ENCODE results near the gene GOLGA6A.
A peak's percentile ranks its signal among the peaks of the same experiment; 100 is the strongest.
"Not testable (repeated sequence)": the region's sequence is repeated elsewhere in the genome, so short reads cannot be mapped to it uniquely, and the experiment has no call there.

GOLGA6A gene

DNA sequence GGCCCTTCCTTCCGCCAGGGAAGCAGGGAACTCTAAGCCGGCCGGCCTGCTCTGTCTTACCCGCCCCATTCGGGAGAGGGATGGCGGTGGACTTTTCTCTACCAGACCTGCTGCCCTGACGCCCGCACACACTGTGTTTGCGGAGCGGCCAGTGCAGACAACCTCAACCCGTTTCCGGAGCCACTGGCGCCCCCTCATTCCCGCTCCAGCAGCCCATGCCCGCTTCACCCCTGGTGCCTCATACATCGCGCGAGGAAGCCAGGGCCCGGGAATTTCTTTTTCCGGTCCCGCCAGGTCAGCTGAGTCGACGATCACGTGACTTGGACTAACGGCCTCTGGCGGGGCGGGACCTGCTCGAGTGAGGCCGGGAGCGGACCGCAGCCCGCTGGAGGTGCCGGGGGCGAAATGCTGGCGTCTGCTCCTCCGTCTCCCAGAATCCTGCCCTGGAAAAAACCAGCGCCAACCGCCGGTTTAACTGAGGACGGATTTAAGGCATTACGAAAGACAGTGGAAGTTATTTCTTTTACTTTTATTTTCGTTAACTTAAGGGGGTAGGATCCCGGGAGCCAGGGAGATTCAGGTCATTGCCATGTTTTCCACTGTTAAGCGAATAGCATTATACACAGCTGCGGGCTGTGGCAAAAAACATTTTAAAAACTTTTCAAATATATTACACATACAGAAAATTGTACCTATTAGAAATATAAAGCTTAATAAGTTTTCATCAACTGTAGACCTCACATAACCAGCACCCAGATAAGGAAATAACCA, 17.8 kb upstream of the GOLGA6A start:
- peak; percentile 62 to 71 for DNase-seq

DNA sequence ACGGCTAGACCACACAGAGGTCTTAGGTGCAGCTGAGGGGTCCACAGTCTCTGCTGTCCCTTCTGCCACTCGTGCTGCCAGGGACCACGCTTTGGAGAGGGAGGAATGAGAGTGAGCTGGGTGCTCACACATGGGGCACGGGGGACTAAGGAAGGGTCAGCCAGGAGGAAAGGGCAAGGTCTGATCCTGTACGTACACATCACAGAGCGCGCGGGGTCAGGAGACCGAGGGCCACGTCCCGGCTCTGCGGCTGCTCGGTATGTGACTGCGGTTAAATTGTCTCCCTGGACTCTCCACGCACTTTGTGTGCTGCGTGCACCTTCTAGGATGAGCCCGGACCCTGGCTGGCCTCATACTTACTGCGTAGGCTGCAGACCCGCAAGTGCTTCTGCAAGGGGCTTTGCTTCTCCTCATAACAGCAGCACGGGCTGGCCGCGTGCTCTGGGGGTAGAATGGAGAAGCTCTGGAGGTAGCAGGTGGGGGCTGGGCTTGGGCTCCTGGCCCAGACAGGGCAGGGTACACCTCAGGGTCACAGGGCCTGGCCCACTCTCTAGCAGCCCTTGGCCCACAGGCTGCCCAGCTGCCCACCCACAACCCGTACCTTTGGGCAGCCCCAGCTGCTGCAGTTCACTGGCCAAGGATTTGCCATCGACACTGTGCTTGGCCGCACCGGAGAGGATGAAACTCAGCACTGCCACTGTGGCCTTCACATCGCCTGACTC, 14.6 kb upstream of the GOLGA6A start:
- DNase-seq, result not testable (repeated sequence)

DNA sequence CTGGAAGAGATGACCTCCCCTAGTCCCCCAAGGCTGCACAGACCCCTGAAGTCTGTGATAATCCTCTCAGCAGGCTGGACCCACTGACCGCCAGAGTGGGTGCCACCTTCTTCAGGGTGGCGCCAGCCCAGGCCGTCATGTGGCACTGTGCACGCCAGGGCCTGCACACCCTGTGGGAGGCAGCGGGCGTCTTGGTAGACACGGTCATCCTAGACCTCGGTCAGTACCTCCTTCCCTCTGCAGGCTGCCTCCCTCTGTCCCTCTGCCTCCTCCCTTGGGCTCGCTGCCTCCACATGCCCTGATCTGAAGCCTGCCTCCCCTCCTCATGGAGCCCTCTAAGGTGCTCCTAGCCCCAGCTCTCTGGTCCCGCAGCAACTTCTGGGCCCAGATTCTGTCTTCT, 13.3 kb upstream of the GOLGA6A start:
- DNase-seq, result not testable (repeated sequence)

DNA sequence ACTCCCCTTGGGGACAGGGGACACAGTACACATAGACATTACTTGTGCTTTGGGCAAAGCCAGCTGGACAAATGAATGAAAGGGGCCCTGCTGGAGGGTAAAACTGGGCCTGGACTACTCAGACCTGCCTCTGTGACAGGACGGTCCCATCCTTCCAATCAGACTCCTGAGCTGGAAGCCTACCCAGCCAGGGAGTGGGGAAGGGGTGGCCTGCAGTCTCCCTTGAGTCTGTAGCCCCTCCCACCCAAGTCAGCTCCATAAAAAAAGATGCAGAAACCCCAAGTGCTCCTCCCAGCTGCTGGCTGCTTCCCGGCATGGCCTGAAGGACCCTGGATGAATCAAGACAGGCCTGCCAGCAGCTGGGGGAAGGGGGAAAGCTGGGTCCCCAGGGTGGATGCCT, 12.2 kb upstream of the GOLGA6A start:
- DNase-seq, result not testable (repeated sequence)

DNA sequence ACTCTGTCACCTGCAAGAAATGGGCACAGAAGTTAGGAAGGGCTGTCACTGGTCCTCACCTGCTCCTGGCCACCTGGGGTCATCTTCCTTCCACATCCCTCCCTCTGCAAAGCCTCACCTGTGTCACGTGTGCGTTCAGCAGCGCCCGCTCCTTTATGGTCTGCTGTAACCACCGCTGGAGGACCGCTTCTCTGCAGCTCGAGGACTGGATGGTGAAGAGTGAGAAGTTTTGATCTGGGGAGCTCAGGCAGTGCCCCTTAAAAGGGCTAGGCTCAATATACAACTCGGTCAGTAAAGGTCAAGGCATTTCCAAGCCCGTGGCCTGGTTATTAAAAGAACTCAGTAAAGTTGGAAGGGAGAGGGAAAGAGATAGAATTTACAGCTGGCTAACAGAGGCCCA, 6.6 kb downstream of the GOLGA6A start:
- not testable (repeated sequence) for DNase-seq

DNA sequence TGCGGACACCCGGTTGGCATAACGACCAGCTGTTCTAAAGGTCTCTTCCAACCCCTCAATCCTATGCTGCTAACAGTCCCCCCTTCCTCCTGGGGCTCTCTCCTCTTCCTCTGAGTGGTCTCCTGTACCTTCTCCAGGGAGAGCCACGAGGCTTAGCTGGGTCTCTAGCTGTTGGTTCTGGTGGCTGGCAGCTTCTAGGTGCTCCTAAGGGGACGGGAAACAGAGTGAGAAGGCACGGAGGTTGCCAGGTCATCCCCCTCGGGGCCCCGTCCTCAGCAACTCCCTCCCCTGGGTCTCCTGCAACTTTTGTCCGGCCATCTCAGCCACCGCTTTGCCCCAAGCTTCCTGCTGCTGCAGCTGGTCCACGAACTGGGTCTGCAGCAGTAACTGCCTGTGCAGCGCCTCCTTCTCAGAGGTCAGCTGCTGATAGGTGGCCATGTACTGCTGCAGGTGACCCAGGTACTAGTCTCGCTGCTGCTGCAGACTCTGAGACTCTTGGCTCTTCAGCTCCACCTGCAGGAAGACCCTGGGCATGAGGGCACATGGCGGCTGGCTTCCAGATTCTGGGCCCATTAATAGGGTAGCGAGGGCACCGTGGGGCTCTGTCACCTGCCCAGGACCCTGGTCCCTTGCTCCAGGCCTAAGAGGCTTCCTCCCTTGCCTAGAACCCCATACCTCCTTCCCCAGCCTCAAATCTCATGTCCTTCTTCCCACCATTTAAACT, 9.6 kb downstream of the GOLGA6A start:
- peak in 1 of 2 donors; percentile 42 for DNase-seq

DNA sequence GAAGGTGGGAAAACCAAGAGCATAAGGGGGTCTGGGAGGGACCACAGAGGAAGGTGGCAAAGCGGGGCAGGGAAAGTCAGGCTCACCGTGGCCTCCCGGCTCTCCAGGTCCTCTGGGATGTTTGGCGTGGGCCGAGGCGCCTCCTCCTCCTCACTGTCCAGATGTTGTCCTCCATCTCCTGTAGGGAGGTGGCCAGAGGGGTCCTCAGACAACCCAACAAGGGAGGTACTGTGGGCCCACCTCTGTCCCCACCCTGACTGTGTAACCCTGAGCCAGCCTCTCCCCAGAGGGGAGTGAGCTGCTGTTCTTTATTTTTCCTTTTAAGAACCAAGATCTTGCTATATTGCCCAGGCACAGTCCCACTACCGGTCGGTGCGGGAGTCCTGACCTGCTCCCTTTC, 10.2 kb downstream of the GOLGA6A start:
- not testable (repeated sequence) for DNase-seq

DNA sequence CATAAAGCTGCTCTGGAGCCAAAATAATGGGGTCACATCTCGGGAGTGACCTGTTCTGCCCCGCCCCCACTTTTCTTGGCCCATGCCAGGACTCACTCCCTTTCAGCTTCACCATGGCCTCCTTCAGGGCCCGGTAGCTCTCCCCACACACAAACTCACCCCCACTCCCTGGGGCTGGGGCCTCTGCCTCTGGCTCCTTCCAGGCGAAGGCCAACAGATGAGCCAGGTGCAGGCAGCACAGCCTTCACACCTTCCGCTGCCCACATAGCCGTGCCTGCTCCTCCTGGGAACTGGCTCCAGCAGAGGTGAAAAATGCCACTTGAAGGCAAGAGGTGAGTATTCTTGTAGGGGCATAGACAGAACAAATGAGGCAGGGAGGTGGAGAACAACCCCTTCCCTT, 10.7 kb downstream of the GOLGA6A start:
- DNase-seq, result not testable (repeated sequence)

DNA sequence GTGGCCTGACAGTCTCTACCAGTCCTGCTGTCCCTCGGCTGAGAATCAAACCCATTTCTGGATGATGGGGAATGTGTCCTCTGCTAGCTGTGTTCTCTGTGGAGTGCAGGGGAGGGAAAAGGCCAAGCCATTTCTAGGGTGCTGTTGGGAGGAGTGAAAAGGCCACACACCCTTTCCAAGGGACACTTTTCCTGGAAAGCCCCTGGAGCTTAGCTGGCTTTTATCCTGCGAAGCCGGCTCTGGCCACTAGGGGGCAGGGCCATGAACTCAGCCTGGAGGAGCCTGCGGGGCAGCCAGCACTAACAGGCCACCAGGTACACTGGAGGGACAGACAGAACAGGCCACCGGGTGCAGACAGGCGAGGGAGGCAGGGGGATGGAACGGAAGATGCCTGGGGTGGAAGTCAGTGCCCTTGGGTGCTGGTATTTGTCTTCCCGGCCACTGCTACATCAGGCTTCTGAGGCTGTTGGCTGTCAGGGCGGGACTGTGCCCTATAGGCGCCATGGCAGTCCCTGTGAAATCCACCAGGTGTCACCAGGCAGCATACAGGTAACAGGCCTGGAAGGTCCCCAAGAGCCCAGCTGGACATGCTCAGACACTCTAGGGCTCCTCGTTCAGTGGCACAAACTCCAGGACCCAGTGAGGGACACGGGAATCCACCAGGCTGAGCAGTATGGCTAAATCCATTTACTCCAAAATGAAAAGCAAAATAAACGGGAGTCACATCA, 16.5 kb downstream of the GOLGA6A start:
- DNase-seq, result peak; percentile 22 to 60

DNA sequence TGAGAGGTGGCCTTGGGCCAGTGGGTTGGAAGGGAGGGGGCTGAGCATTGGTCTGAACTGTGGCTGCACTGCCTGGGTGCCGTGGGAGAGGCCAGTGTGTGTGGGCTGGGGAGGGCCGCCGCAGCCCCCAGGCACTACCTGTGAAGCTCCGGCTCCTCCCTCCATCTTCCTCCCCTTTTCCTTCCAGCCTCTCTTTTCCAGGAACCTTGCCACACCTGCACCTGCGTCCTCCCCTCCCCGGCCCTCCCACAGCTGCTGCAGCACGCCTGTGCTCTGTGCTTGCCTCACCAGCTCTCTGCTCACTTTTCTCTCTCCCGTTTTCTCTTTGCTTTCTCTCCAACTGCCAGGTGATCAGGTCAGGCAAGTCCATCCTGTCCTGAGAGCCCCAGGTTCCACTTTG, 17.5 kb downstream of the GOLGA6A start:
- DNase-seq, result not testable (repeated sequence)

DNA sequence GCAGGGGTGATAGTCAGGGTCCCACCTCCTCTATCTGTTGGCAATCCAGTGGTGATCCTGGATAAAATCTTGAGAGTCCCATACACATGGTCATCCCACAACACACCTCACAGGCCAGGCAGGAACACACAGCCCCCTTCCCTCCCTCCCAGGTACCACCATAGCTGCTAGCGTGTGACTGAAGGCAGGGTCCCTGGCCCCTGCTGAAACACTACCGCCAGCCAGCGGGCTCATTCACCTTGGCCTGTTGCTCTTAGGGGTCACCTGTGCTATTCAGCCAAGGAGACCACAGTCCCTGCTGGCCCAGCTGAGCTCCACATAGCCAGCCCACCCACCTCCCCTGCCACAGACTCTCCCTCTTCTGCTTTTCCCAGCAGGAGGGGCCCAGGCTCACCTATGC, 18.2 kb downstream of the GOLGA6A start:
- not testable (repeated sequence) for DNase-seq

DNA sequence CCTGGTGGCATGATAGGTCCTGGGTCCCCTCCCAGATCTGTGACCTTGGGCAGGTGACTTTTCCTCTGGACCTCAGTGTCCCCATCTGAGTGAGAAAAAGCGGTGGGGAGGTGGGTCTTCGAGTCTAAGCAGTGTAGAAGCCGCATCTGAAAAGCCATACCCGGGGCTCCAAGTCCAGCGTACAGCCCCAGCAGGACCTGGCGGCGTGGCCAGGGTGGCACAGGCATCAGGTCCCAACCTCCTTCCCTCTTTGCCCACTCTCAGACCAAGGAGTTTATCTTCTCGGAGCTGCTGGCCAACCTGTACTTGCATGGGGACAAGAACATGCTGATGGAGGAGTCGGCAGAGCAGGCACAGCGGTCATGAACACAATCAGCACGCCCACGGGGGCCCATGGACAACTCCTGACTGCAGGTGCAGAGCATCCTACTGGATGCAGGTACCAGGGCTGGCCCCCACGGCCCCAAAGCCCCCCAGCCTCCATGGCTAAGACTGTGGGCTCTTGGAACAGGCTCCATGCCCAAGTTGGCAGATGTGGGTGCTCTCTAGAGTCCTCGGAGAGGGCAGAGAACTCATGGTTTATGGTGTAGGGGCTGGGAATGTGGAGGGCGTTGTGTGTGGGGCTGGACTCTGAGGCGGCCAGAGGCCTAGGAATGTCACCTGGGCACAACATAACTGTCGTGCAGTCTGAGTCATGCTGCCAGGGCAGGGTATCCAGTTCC, 18.8 kb downstream of the GOLGA6A start:
- DNase-seq, result not testable (repeated sequence)

DNA sequence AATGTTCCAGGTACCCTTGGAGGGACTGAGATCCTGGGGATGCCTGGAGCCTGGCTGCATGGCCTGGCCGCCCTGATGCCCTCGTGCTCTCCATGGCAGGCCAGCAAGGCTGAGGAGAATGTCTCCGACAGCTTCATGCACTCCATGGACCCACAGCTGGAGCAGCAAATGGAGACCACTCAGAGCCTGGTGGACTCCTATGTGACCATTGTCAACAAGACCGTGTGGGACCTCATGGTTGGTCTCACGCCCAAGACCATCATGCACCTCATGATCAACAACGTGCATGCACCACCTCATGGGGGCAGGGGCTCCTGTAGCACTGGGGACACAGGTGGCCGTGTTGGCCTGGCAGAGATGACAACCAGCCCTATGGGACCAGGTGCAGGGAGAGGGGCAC, 19.7 kb downstream of the GOLGA6A start:
- no peak for DNase-seq

DNA sequence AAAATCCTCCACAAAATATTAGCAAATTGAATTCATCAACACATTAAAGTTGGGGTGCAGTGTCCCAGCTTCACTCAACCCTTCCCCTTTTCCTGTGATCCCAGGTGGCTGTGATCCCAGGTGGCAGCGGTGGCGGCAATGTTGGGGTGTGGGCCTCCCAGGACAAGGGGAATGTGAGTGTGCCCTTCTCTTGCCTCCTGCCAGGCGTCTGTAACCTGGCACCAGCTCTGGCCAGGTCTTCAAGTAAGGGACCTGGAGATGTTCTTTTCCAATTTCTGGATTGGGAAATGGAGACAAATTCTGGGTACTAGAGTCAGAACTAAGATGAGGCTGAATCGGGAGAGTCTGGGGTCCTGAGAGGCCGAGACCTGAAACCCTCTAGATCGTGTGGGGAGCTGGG, 20.1 kb downstream of the GOLGA6A start:
- DNase-seq, result no peak

DNA sequence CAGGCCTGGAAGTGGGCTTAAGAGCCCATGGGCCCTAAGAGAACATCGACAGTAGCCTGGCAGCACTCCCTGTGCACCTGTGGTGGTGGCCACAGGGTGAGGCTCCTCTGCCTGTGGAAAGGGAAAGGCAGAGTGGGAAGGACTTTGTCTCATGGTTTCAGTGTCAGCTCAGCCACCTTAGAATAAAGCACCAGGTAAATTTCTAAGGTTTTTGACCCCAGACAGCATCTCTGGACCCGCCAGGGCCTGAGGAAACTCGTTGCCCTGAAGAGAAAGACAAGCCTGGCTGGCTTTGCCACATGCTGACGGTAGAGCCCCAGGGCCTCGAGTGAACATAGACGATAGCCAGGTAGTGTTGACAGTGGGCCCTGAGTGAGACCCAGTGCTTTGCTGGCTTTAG, 22.1 kb downstream of the GOLGA6A start:
- no peak for DNase-seq

DNA sequence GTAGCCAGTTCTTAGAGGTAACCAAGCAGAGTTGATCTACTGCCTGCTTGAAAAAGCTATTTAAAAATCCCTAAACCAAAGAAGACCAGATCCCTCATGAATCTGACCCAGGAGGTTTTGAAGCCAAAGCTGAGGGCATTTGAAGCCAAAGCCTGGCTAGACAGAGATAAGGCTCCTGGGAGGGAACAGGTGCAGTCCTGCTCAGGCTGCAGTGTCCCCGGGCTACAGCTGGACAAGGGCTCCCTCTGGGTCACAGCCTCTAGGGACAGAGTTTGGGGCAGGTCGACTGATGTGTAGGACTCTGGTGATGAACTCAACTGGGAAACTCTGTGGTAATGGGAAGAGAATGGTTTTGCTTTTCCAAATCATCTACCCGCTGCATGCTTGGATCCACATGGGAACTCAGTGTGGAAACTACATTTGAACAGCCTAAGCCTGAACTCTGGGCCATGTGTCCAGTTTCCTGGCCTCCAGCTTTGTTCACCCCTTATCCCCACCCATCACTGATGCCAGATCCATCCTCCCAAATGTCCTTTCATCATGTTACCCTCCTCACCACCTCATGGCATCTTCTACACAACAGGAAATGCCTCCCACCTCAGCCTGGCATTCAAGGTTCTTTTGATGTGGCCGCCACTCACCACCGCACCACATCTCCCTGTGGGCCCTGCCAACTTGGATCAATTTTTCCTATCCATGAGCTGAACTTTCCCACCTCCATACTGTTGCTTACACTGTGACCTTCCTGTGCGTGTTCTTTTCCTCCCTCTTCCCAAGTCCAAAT, 23.1 kb downstream of the GOLGA6A start:
- DNase-seq, result not testable (repeated sequence)

DNA sequence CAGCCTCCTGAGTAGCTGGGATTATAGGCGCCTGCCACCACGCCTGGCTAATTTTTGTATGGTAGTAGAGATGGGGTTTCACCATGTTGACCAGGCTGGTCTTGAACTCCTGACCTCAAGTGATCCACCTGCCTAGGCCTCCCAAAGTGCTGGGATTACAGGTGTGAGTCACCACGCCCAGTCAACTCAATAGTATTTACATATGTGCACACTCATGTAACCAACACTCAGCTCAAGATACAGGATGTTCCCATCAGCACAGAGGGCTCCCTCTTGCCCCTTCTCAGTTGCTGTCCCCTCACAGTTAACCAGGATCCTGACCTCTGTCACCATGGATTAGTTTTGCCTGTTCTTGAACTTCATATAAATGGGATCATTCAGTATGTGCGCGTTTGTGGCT, 26.0 kb downstream of the GOLGA6A start:
- DNase-seq, result not testable (repeated sequence)

DNA sequence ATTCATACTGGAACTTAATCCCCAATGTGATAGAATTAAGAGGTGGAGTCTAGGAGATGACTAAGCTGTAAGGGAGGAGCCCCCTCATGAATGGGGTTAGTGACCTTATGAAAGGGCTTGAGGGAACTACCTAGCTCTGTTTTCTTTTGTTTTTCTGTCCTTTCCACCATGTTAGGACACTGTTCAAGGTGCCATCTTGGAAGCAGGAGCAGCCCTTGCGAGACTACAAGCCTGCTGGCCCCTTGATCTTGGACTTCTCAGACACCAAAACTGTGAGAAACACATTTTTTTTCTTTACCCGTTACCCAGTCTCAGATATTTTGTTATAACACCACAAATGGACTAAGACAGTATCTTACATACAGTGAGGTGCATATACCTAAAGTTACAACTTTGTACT, 26.5 kb downstream of the GOLGA6A start:
- no peak for DNase-seq

DNA sequence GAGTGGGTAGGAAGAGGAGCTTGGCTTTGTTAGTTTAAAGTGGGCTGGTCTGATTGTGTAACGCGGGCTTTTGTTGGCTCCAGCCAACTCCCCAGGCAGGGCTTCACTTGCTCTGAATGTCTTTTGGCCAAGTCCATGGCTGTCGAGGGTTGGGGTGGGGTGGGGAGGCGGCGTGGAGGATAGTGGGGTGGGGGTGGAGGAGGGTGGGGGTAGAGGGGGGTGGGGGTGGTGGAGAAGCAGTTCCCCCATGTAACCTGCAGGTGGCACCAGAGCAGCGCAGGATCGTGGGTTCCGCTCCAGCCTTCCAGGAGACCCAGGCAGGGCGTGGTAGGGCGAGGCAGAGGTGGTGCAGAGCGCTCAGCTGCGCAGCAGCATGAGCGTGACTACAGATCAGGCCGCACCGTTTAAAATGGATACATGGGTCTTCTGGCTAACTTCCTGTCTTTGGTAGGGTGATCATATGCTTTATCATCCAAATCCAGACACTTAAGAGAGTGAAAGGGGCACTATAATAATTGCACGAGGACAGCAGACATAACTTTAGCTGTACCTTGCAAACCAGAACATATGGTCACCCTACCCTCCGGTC, 28.3 kb downstream of the GOLGA6A start:
- DNase-seq, result peak; percentile 62 to 72

DNA sequence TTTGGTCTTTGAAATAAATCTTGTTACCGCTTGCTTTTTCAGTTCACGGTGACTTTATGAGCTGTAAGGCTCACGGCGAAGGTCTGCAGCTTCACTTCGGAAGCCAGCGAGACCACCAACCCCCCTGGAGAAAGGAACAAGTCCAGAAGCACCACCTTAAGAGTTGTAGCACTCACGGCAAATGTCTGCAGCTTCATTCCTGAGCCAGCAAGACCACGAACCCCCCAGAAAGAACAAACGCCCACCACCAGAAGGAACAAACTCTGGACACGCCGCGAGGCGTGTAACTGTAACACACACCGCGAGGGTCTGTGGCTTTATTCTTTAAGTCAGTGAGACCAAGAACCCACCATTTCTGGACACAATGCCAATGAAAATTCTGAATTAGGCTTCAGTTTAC, 28.8 kb downstream of the GOLGA6A start:
- no peak for DNase-seq

Measured in CD4-positive, alpha-beta T cell treated with Interferon alpha-2 for 1 hour (primary cell).